Activated naive CD4-positive, alpha-beta T cell treated with anti-CD3 and anti-CD28 coated beads, Interleukin-2, amount 50 U/mL, for 24 hours (primary cell): ENCODE data around the gene DNAJC18.
A peak's percentile ranks its signal among the peaks of the same experiment; 100 is the strongest.

Experiments used
- H3K27ac Mint-ChIP-seq: one replicate; pipeline ENCODE4 v1.8.0; 2021; ENCODE audit warnings: mild to moderate bottlenecking, mixed read lengths
- H3K27me3 Mint-ChIP-seq: one replicate; pipeline ENCODE4 v1.8.0; 2021; ENCODE audit warnings: mixed read lengths
- H3K36me3 Mint-ChIP-seq: one replicate; pipeline ENCODE4 v1.8.0; 2021; ENCODE audit warnings: mixed read lengths
- H3K4me1 Mint-ChIP-seq: one replicate; pipeline ENCODE4 v1.8.0; 2021; ENCODE audit warnings: mixed read lengths
- H3K4me3 Mint-ChIP-seq: one replicate; pipeline ENCODE4 v1.8.0; 2021; ENCODE audit warnings: mild to moderate bottlenecking, mixed read lengths
- H3K9me3 Mint-ChIP-seq: one replicate; pipeline ENCODE4 v1.8.0; 2021; ENCODE audit warnings: mixed read lengths

DNAJC18 gene

DNA sequence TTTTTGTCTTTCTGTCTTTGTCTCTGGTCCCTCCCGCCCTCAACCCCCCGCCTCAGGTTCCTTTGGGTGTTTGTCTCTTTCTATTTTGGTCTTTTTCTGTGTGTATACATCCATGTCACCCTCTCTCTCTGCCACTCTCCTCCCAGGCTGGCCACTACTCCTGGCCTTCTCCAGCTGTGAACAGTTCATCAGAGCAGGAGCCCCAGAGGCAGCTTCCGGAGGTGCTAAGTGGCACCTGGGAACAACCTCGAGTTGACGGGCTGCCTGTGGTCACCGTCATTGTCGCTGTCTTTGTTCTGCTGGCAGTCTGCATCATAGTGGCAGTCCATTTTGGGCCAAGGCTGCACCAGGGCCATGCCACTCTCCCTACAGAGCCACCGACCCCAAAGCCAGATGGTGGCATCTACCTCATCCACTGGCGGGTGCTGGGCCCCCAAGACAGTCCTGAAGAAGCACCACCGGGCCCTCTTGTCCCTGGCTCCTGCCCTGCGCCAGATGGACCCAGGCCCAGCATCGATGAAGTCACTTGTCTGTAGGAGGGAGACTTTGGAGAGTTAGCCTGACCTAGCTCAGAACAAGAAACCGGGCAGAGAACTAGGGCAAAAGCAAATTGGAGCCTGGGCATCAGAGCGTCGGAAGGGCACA, 33.2 kb upstream of the DNAJC18 start:
- no peaks in the 10 kb centered on the region for H3K27me3 Mint-ChIP-seq
- H3K4me1 Mint-ChIP-seq = peaks cover 81% of the 10 kb centered on the region
- no peaks in the 10 kb centered on the region for H3K9me3 Mint-ChIP-seq
- H3K36me3 Mint-ChIP-seq = peaks cover 7% of the 10 kb centered on the region
- peak overlapping the region; percentile 92 for H3K27ac Mint-ChIP-seq
- H3K4me3 Mint-ChIP-seq = peak overlapping the region; percentile 60

DNA sequence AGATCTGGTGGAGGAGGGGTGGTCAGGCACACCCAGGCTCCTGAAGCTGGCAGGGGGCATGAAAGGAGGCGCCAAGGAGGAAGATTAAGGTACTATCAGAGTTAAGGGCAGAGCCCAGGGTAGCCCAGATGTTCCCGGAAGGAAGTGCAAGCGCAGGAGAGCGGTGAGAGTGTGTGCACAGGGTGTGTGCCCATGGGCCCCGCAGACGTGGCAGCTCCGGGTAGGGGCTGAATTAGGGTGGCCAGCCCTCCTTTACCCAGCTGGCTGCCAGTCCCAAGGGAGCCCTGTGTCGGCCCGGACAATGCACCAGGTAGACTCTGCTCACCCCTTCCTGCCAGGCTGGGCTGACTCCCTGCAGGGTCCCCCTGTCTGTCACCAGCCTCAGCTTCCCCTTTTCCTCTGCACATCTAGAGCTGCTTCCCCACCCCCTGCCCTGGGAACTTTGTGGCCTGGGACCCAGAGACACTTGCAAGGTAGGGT, 31.5 kb upstream of the DNAJC18 start, which contains the start of gene SMIM33:
Gene SMIM33 (plus strand): TSS at position 184 of the 480 bp plus-strand sequence. CDS start 118 bp downstream, at position 302.
- peak within 1 kb of the TSS; percentile 88 for H3K27ac Mint-ChIP-seq

GRCh38 chr5:139468421-139468931, 29.2 kb upstream of the DNAJC18 start:
- Mint-ChIP-seq H3K9me3 (no peaks in the 10 kb centered on the region), H3K4me1 (peaks cover 53% of the 10 kb centered on the region), H3K27ac (peak overlapping the region; percentile 52), H3K36me3 (no peaks in the 10 kb centered on the region), H3K4me3 (no peak overlapping the region), H3K27me3 (no peaks in the 10 kb centered on the region)

More for the DNA sequence above, 31.5 kb upstream of the DNAJC18 start, which contains the start of gene SMIM33:
- Mint-ChIP-seq H3K4me1 (peaks cover 76% of the 10 kb centered on the region), H3K27me3 (no peaks in the 10 kb centered on the region), H3K36me3 (peaks cover 7% of the 10 kb centered on the region), H3K9me3 (no peaks in the 10 kb centered on the region), H3K4me3 (peak within 1 kb of the TSS; percentile 81)

DNA sequence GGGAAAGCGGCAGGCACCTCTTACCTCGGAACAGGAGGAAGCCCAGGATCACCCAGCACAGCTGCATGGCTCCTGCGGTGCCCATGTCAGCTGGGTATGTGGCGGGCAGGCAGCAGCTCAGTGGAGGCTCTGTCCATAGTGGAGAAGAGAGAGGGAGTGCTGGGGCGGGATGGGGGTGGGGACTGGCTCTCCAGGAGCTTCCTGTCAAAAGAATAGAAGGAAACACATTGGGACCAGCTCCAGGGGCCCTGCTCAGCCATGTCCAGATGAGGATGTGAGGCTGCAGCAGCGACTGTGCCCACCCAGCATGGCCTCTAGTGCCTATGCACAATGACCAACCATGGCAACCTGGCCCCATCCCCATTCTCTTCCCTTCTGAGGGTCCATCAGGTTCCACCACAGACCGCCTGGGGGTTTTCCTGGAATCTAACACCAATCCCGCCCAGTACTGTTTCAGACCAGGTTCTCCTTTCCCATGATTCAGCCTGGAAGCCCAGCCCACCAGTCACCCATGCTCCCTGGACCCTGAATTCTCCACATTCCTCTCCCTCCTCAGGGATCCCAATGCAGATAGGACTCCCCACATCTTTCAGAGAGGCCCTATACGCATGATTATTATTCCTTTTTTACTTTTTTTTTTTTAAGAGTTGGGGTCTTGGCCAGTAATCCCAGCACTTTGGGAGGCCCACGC, 23.4 kb upstream of the DNAJC18 start, which contains the start of gene ECSCR:
Gene ECSCR (minus strand): TSS at position 158 of the 691 bp plus-strand sequence. CDS start 73 bp downstream, at position 85.
- no peaks in the 10 kb centered on the region for H3K36me3 Mint-ChIP-seq
- peak within 1 kb of the TSS; percentile 8 for H3K27ac Mint-ChIP-seq
- peaks cover 30% of the 10 kb centered on the region for H3K4me1 Mint-ChIP-seq
- H3K27me3 Mint-ChIP-seq = no peaks in the 10 kb centered on the region
- no peaks in the 10 kb centered on the region for H3K9me3 Mint-ChIP-seq
- H3K4me3 Mint-ChIP-seq = no peak within 1 kb of the TSS

- Mint-ChIP-seq H3K4me1 (peaks cover 40% of the 10 kb centered on the region), H3K4me3 (no peak overlapping the region), H3K36me3 (no peaks in the 10 kb centered on the region), H3K27ac (no peak overlapping the region), H3K27me3 (no peaks in the 10 kb centered on the region), H3K9me3 (no peaks in the 10 kb centered on the region)
These were observed 22.4 kb upstream of the DNAJC18 start for GRCh38 chr5:139461698-139462097.

DNA sequence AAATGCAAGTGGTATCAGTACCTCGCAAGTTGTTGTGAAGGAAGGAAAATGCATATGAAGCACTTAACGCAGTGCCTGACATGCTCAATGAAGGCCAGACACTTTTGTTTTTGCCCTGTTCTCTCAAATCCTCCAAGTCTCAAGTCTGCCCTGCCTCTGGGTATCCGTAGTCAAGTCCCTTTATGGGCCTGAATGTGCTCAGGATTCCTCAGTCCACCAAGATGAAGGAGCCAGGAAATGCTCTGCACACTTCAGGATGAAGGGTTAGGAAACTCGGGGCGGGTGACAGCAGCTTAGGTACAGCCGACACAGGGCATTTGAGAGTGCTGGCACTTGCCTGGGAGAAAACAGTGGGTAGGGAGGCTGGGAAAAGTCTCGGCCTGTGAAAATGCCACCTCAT, 21.9 kb upstream of the DNAJC18 start:
- H3K4me1 Mint-ChIP-seq = peaks cover 45% of the 10 kb centered on the region
- no peak overlapping the region for H3K4me3 Mint-ChIP-seq
- no peak overlapping the region for H3K27ac Mint-ChIP-seq
- H3K36me3 Mint-ChIP-seq = no peaks in the 10 kb centered on the region
- H3K9me3 Mint-ChIP-seq = no peaks in the 10 kb centered on the region
- H3K27me3 Mint-ChIP-seq = no peaks in the 10 kb centered on the region

DNA sequence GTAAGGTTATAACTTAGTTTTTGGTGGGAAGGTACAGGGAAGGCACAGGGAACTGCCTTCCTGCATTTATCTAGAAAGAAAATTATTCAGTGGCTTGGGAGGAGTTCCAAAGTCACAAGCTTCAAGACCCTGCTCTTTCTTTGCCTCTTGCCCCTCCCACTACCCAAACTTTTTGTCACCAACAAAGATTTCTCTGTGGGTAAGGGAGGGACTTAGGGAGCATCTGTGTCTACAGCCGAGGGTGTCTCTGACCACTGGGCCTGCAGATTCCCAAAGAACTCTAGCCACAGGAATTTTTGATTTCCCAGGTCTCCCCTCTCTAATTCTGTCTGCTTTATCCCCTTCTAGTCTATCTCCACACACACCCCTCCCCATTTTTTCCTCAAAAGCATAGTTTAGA, 21.1 kb upstream of the DNAJC18 start:
- Mint-ChIP-seq H3K36me3 (no peaks in the 10 kb centered on the region), H3K27me3 (no peaks in the 10 kb centered on the region), H3K4me1 (peaks cover 47% of the 10 kb centered on the region), H3K9me3 (no peaks in the 10 kb centered on the region), H3K27ac (no peak overlapping the region), H3K4me3 (no peak overlapping the region)

- H3K9me3 Mint-ChIP-seq = no peaks in the 10 kb centered on the region
- peaks cover 57% of the 10 kb centered on the region for H3K4me1 Mint-ChIP-seq
- H3K27ac Mint-ChIP-seq = peak overlapping the region; percentile 27
- no peaks in the 10 kb centered on the region for H3K27me3 Mint-ChIP-seq
- H3K4me3 Mint-ChIP-seq = peak overlapping the region; percentile 15
- no peaks in the 10 kb centered on the region for H3K36me3 Mint-ChIP-seq
These were observed 20.2 kb upstream of the DNAJC18 start for GRCh38 chr5:139459451-139459934.

DNA sequence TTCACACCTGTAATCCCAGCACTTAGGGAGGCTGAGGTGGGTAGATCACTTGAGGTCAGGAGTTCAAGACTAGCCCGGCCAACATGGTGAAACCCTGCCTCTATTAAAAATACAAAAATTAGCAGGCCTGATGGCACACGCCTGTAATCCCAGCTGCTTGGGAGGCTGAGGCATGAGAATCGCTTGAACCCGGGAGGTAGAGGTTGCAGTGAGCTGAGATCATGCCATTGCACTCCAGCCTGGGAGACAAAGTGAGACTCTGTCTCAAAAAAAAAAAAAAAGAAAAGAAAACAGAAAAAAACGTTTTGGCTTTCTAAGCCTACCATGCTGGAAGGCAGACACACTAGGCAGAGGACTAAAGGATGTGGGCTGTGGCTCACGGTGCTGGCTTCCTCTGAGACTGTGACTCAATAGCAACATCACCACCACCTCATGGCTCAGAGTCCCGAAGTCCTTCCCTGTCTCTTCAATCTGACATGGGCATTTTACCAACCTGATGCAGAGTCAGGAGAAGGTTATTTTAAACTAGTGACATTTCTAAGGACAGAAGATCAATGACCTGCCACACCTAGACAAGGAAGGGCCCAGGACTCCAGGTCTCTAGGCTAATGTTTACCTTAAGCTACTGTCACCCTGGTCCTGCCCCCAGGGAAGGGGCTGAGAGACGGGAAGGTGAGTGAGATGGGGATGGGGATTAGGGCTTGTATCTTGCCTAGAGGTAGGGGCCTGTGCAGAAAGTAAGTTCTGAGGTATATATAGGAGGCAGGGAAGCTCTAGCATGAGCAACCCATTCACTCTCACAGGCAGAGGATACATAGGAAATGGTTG, 19.5 kb upstream of the DNAJC18 start:
- no peaks in the 10 kb centered on the region for H3K27me3 Mint-ChIP-seq
- H3K36me3 Mint-ChIP-seq = no peaks in the 10 kb centered on the region

GRCh38 chr5:139457653-139458306, 18.5 kb upstream of the DNAJC18 start:
- H3K36me3 Mint-ChIP-seq = no peaks in the 10 kb centered on the region
- H3K27ac Mint-ChIP-seq = no peak overlapping the region
- H3K4me1 Mint-ChIP-seq = peaks cover 67% of the 10 kb centered on the region
- H3K9me3 Mint-ChIP-seq = no peaks in the 10 kb centered on the region
- H3K27me3 Mint-ChIP-seq = no peaks in the 10 kb centered on the region
- no peak overlapping the region for H3K4me3 Mint-ChIP-seq

More for the DNA sequence above, 19.5 kb upstream of the DNAJC18 start:
- peak overlapping the region; percentile 45 for H3K4me3 Mint-ChIP-seq
- H3K9me3 Mint-ChIP-seq = no peaks in the 10 kb centered on the region
- peak overlapping the region; percentile 97 for H3K27ac Mint-ChIP-seq
- peaks cover 64% of the 10 kb centered on the region for H3K4me1 Mint-ChIP-seq

DNA sequence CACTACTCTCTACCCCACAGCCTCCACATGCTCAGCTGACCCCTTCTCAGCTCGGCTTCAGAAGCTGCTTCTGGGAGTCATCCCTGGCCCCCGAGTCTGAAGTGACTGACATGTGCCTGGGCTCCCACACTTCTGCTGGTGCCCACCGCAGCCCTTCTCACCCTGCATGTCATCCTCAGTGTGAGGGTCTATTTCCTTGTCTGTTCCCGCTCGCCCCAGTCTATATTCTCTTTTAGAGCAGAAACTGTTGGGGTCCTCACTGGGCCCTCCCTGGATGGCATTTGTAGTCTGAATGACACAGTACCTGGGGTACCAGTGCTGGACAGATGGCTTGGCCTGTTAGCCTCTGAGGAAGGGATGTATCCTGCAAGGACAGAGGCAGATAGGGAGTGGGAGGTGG, 17.9 kb upstream of the DNAJC18 start:
- Mint-ChIP-seq H3K4me1 (peaks cover 67% of the 10 kb centered on the region), H3K27ac (peak overlapping the region; percentile 56), H3K4me3 (no peak overlapping the region), H3K36me3 (no peaks in the 10 kb centered on the region), H3K9me3 (no peaks in the 10 kb centered on the region), H3K27me3 (no peaks in the 10 kb centered on the region)

DNA sequence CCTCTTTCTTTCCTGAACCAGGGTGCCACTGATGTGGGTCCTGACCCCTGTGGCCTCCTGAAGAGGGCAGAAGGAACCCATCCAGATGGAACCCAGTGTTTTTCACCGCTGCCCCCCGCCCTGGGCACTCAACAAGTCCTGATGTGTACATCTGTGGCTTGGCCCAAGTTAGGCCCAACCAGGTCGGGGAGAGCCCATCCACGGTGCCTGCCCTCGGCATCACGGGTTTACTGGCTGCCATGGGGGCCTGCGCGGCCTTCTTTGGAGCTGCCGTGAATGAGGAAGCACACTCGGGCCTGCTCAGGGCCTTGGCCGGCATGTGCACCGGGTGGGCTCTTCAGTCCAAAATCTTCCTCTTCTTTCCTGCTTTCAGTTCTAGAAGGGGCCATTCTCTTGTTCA, 17.5 kb upstream of the DNAJC18 start:
- Mint-ChIP-seq H3K27me3 (no peaks in the 10 kb centered on the region), H3K4me3 (no peak overlapping the region), H3K4me1 (peaks cover 67% of the 10 kb centered on the region), H3K36me3 (no peaks in the 10 kb centered on the region), H3K9me3 (no peaks in the 10 kb centered on the region), H3K27ac (peak overlapping the region; percentile 56)

- Mint-ChIP-seq H3K27ac (peak overlapping the region; percentile 57), H3K9me3 (no peaks in the 10 kb centered on the region), H3K27me3 (no peaks in the 10 kb centered on the region), H3K36me3 (no peaks in the 10 kb centered on the region), H3K4me1 (peaks cover 52% of the 10 kb centered on the region), H3K4me3 (no peak overlapping the region)
These were observed 15.4 kb upstream of the DNAJC18 start for GRCh38 chr5:139454568-139455290.
